ENCODE results near the gene KSR1. TPM values are rescaled to one million over a fixed set of nuclear protein-coding genes. Genes with fewer than 3 reads are reported as not detected.
A peak's percentile ranks its signal among the peaks of the same experiment; 100 is the strongest.

KSR1 gene
- total RNA-seq, 2 donors from 2014 or later, result 36.7 to 46.7 TPM

GRCh38 chr17:27571563-27572352, 115.5 kb downstream of the KSR1 start:
- H3K4me1 Mint-ChIP-seq, result peaks cover 20% of the 10 kb centered on the region
- no peak for ATAC-seq
- DNase-seq, result no peak
- no peak overlapping the region for H3K4me3 Mint-ChIP-seq
- H3K9me3 ChIP-seq (ENCODE audit: control insufficient read depth, low read length, poor library complexity, severe bottlenecking), result no peaks in the 10 kb centered on the region
- no peaks in the 10 kb centered on the region for H3K27me3 Mint-ChIP-seq
- no peaks in the 10 kb centered on the region for H3K36me3 Mint-ChIP-seq (ENCODE audit: low read depth)
- no peak overlapping the region for H3K27ac Mint-ChIP-seq

DNA sequence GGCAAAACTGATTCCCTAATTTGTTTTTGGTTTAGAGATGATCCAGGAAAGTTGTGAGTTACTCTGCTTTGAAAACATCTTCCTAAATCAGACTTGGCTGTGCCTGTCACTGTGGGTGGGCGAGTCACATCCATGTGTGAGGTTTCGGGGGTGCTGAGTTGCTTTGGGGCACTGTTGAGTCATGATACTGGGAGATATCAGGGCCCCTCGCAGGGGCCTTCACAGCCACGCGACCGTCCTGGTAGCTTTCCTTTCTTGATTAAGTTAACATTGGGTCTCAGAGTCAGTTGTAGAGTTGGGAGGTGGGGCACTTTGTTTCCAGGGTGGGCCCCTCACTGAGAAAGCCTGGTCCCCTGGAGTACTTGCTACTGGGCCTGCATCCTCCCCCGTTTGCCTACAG, 116.4 kb downstream of the KSR1 start:
- H3K36me3 Mint-ChIP-seq (ENCODE audit: low read depth), result no peaks in the 10 kb centered on the region
- H3K9me3 ChIP-seq (ENCODE audit: control insufficient read depth, low read length, poor library complexity, severe bottlenecking), result no peaks in the 10 kb centered on the region
- H3K27ac Mint-ChIP-seq, result no peak overlapping the region
- peaks cover 20% of the 10 kb centered on the region for H3K4me1 Mint-ChIP-seq
- ATAC-seq (no peak), DNase-seq (no peak)
- no peaks in the 10 kb centered on the region for H3K27me3 Mint-ChIP-seq
- H3K4me3 Mint-ChIP-seq, result no peak overlapping the region

DNA sequence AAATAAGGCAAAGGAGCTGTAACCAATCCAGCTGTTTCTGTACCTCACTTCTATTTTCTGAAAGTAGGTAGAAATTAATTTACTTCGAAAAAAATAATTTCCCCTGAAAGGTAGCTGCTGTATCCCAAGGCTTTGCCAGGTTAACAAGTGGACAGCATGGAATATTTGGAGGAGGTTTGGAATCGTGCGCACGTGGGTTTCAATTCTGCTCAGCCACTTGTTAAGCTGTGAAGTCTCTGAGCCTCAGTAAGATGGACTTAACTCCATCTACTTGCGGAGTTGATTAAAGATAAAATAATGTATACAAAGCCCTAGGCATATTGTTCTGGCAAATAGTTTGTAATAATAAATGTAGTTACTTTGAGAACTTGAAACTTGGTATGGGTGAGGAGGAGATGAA, 117.3 kb downstream of the KSR1 start:
- H3K4me3 Mint-ChIP-seq, result no peak overlapping the region
- no peaks in the 10 kb centered on the region for H3K27me3 Mint-ChIP-seq
- H3K27ac Mint-ChIP-seq, result no peak overlapping the region
- DNase-seq (no peak), ATAC-seq (no peak)
- peaks cover 24% of the 10 kb centered on the region for H3K4me1 Mint-ChIP-seq
- H3K36me3 Mint-ChIP-seq (ENCODE audit: low read depth), result no peaks in the 10 kb centered on the region
- H3K9me3 ChIP-seq (ENCODE audit: control insufficient read depth, low read length, poor library complexity, severe bottlenecking), result no peaks in the 10 kb centered on the region

- Mint-ChIP-seq H3K4me1 (peaks cover 24% of the 10 kb centered on the region), H3K27me3 (no peaks in the 10 kb centered on the region), H3K36me3 (ENCODE audit: low read depth) (no peaks in the 10 kb centered on the region), H3K27ac (no peak overlapping the region), H3K4me3 (no peak overlapping the region)
- ATAC-seq, result no peak
- H3K9me3 ChIP-seq (ENCODE audit: control insufficient read depth, low read length, poor library complexity, severe bottlenecking), result no peaks in the 10 kb centered on the region
- no peak for DNase-seq
Measured at GRCh38 chr17:27573971-27574525, 117.8 kb downstream of the KSR1 start.

- no peaks in the 10 kb centered on the region for H3K9me3 ChIP-seq (ENCODE audit: control insufficient read depth, low read length, poor library complexity, severe bottlenecking)
- Mint-ChIP-seq H3K27ac (no peak overlapping the region), H3K4me3 (no peak overlapping the region), H3K4me1 (peaks cover 22% of the 10 kb centered on the region), H3K36me3 (ENCODE audit: low read depth) (no peaks in the 10 kb centered on the region), H3K27me3 (no peaks in the 10 kb centered on the region)
- DNase-seq, result no peak
- no peak for ATAC-seq
Measured at GRCh38 chr17:27575096-27575911, 119.1 kb downstream of the KSR1 start.

DNA sequence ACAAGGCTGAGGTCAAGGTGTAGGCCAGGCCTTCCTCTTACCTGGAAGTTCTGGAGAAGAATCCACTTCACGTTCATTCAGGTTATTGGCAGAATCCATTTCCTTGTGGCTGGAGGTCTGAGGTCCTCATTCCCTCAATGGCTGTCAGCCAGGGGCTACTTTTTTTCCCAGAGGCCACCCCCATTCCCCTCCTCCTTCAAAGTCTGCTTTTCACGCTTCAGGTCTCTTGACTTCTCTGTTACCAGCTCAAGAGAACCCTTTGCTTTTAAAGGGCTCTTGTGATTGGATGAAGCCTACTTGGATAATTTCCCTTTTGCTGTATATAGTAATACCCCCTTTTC, 119.6 kb downstream of the KSR1 start:
- ATAC-seq (no peak), DNase-seq (no peak)
- H3K9me3 ChIP-seq (ENCODE audit: control insufficient read depth, low read length, poor library complexity, severe bottlenecking), result no peaks in the 10 kb centered on the region
- Mint-ChIP-seq H3K4me1 (peaks cover 22% of the 10 kb centered on the region), H3K27ac (no peak overlapping the region), H3K36me3 (ENCODE audit: low read depth) (no peaks in the 10 kb centered on the region), H3K27me3 (no peaks in the 10 kb centered on the region), H3K4me3 (no peak overlapping the region)

DNA sequence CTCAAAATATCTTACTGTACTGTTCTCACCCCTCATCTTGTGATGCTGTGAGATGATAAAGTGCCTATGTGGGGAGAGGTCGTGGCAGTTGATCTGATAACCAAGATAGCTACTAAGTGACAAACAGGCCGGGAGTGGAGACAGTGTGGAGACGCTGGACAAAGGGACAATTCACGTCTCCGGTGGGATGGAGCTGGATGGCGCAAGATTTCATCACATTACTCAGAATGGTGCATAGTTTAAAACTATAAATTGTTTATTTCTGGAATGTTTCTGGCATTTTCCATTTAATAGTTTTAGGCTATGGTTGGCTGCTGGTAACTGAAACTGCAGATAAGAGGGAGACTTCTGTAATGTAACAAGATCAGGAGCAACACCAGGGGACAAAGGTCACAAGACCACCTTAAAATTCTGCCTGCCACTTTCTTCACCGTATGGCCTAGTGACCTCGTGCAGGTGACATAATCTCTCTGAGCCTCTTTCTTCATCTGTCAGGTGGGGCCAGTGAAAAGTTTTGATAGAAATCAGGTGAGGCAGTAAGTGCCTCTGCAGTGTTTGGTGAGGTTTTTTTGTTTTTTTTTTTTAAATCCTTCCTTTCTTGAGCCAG, 120.3 kb downstream of the KSR1 start:
- H3K9me3 ChIP-seq (ENCODE audit: control insufficient read depth, low read length, poor library complexity, severe bottlenecking), result no peaks in the 10 kb centered on the region
- Mint-ChIP-seq H3K4me1 (peaks cover 25% of the 10 kb centered on the region), H3K27me3 (no peaks in the 10 kb centered on the region), H3K36me3 (ENCODE audit: low read depth) (no peaks in the 10 kb centered on the region), H3K27ac (no peak overlapping the region), H3K4me3 (no peak overlapping the region)
- no peak for DNase-seq
- no peak for ATAC-seq

- no peak overlapping the region for H3K4me3 Mint-ChIP-seq
- no peaks in the 10 kb centered on the region for H3K27me3 Mint-ChIP-seq
- H3K9me3 ChIP-seq (ENCODE audit: control insufficient read depth, low read length, poor library complexity, severe bottlenecking), result no peaks in the 10 kb centered on the region
- H3K4me1 Mint-ChIP-seq, result peaks cover 25% of the 10 kb centered on the region
- DNase-seq (no peak), ATAC-seq (no peak)
- no peaks in the 10 kb centered on the region for H3K36me3 Mint-ChIP-seq (ENCODE audit: low read depth)
- no peak overlapping the region for H3K27ac Mint-ChIP-seq
Measured at GRCh38 chr17:27577121-27577761, 121.0 kb downstream of the KSR1 start.

DNA sequence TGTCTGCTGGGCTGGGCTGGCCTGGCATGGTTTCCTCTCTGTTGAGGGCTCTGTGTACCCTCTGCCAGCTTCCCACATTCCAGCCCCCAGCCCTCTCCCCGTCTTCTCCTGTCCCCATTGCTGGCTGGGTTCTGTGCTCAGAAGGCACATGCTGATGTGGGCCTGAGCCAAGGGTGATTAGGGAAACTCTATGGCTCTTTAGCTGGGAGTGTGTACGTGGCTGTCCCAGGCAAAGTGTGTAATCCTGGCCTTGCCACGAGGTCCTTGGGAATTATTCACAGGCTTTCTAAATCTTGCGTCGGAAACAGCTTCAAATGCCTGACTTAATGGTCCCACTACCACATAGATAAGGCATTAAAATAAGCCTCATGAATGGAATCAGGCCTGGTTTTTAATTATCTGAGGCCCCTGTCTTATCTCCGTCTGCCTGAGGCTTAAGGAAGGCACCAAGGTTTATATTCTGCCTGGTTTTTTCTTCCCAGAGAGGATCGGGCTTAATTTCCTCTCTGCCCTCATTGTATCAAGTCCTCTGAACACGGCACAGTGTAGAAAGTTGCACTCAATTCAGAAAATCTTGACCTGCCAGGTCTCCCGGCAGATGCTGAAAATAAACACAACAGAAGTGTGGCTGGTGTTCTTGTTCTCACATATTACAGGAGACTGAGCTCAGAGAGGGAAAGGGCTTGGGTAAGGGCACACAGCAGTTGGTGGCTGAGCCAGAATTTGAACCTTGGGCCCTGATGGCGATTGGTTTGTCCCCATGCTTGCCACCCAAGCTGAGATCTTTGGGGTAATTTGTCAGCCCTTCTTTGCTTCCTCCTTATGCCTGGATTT, 121.9 kb downstream of the KSR1 start:
- Mint-ChIP-seq H3K27me3 (no peaks in the 10 kb centered on the region), H3K4me3 (no peak overlapping the region), H3K4me1 (peaks cover 25% of the 10 kb centered on the region), H3K27ac (peak overlapping the region; percentile 70), H3K36me3 (ENCODE audit: low read depth) (no peaks in the 10 kb centered on the region)
- H3K9me3 ChIP-seq (ENCODE audit: control insufficient read depth, low read length, poor library complexity, severe bottlenecking), result no peaks in the 10 kb centered on the region
- no peak for DNase-seq
- ATAC-seq, result no peak

GRCh38 chr17:27578718-27579085, 122.5 kb downstream of the KSR1 start:
- no peaks in the 10 kb centered on the region for H3K9me3 ChIP-seq (ENCODE audit: control insufficient read depth, low read length, poor library complexity, severe bottlenecking)
- no peak overlapping the region for H3K4me3 Mint-ChIP-seq
- ATAC-seq, result peak; percentile 50
- no peaks in the 10 kb centered on the region for H3K36me3 Mint-ChIP-seq (ENCODE audit: low read depth)
- H3K27ac Mint-ChIP-seq, result peak overlapping the region; percentile 70
- peaks cover 25% of the 10 kb centered on the region for H3K4me1 Mint-ChIP-seq
- no peaks in the 10 kb centered on the region for H3K27me3 Mint-ChIP-seq
- DNase-seq, result no peak

DNA sequence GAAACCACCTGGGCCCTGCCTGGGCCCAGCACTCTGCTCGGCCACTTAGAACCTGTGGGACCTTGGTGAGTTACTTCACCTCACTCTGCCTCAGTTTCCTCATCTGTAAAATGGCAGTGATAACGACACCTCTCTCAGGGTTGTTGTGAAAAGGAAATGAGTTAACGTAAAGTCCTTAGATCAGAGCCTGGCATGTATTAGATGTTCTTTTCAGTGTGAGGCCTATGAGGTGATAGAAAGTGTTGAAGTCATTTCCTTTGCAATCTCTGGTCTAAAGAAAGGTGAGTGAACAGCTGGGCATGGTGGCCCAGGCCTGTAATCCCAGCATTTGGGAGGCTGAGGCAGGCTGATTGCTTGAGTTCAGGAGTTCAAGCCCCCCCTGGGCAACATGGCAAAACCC, 123.1 kb downstream of the KSR1 start:
- H3K4me3 Mint-ChIP-seq, result no peak overlapping the region
- H3K36me3 Mint-ChIP-seq (ENCODE audit: low read depth), result no peaks in the 10 kb centered on the region
- H3K4me1 Mint-ChIP-seq, result peaks cover 23% of the 10 kb centered on the region
- H3K27ac Mint-ChIP-seq, result peak overlapping the region; percentile 70
- no peak for DNase-seq
- no peak for ATAC-seq
- H3K27me3 Mint-ChIP-seq, result no peaks in the 10 kb centered on the region
- H3K9me3 ChIP-seq (ENCODE audit: control insufficient read depth, low read length, poor library complexity, severe bottlenecking), result no peaks in the 10 kb centered on the region

DNA sequence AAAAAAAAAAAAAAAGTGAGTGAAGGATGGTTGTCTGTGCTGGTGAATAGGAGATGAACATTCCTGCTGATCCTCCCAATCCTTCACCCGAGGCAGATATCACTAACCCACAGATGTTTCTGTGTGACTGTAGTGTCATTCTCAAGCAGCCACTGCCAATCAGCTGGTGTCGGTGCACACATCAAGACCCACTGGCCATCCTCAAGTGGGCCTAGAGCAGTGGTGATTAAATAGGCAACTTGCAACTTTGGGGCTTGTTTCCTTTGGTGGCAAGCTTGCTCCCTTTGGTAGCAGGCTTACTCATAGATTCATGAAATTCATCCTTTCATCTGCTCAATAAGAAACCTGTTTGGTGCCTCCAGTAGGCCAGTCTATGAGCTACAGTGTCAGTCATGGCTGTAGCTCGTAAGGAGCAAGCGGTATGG, 123.7 kb downstream of the KSR1 start:
- Mint-ChIP-seq H3K27ac (no peak overlapping the region), H3K4me1 (peaks cover 19% of the 10 kb centered on the region), H3K36me3 (ENCODE audit: low read depth) (no peaks in the 10 kb centered on the region), H3K4me3 (no peak overlapping the region), H3K27me3 (no peaks in the 10 kb centered on the region)
- H3K9me3 ChIP-seq (ENCODE audit: control insufficient read depth, low read length, poor library complexity, severe bottlenecking), result no peaks in the 10 kb centered on the region
- no peak for DNase-seq
- ATAC-seq, result no peak
